Measurements from ENCODE around the gene SLC22A17. TPM values are rescaled to one million over a fixed set of nuclear protein-coding genes. Genes with fewer than 3 reads are reported as not detected.
"Not testable (repeated sequence)": the region's sequence is repeated elsewhere in the genome, so short reads cannot be mapped to it uniquely, and the experiment has no call there.

SLC22A17 gene
- total RNA-seq, 3 donors from 2014 or later, result 2.0 to 2.4 (median 2.3) TPM

DNA sequence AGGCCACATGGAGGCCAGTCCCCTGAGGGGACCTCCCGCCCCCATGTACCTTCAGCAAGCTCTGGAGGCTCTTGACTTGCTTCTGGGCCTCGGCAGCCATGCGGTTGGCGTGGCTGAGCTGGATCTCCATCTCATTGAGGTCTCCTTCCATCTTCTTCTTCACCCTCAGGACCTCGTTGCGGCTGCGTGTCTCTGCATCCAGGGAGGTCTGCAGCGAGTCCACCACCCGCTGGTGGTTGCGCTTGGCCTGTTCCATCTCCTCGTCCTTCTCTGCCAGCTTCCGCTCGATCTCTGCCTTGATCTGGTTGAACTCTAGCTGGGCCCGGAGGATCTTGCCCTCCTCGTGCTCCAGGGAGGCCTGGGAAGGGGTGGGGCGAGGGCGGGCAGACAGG is 33.6 kb upstream of the SLC22A17 start:
- not testable (repeated sequence) for H3K9me3 Mint-ChIP-seq; ATAC-seq; H3K36me3 Mint-ChIP-seq (ENCODE audit: insufficient read depth); H3K4me3 Mint-ChIP-seq; DNase-seq; H3K4me1 Mint-ChIP-seq (ENCODE audit: low read depth)
- H3K27me3 Mint-ChIP-seq (ENCODE audit: low read depth), result peaks cover 10% of the 10 kb centered on the region

DNA sequence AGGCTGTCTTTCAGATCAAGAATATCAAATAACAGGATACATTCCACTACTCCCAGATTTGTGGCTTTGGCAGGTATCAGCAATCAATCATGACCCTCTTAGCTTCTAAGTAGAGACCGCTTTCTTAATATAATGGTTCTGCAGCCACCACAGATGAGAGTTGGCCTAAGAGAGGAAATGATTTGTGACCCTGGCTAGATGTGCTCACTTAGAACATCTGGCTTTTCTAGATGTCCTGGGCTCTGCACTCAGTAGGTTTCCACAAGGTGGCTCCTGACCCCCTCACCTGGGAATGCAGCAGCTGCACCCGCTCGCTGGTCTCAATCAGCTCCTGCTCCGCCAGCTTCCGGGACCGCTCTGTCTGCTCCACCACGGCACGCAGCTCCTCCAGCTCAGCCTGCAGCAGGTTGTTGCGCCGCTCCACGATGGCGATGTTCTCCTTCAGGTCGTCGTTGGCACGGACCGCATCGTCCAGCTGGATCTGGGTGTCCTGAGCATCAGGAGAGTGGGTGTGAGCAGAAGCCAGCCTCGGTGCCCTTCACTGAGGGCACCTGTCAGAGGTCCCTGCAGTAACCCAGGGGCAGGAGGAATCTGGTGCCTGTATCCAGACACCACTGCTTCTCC is 33.1 kb upstream of the SLC22A17 start:
- ATAC-seq, result no peak
- no peaks in the 10 kb centered on the region for H3K4me1 Mint-ChIP-seq (ENCODE audit: low read depth)
- DNase-seq, result no peak
- peaks cover 12% of the 10 kb centered on the region for H3K27me3 Mint-ChIP-seq (ENCODE audit: low read depth)
- H3K36me3 Mint-ChIP-seq (ENCODE audit: insufficient read depth), result no peaks in the 10 kb centered on the region
- no peaks in the 10 kb centered on the region for H3K9me3 Mint-ChIP-seq
- H3K4me3 Mint-ChIP-seq, result no peak overlapping the region

GRCh38 chr14:23385244-23385641 is 32.6 kb upstream of the SLC22A17 start:
- no peak for ATAC-seq
- H3K36me3 Mint-ChIP-seq (ENCODE audit: insufficient read depth), result no peaks in the 10 kb centered on the region
- H3K4me3 Mint-ChIP-seq, result no peak overlapping the region
- no peaks in the 10 kb centered on the region for H3K9me3 Mint-ChIP-seq
- H3K4me1 Mint-ChIP-seq (ENCODE audit: low read depth), result no peaks in the 10 kb centered on the region
- DNase-seq, result no peak
- H3K27me3 Mint-ChIP-seq (ENCODE audit: low read depth), result peaks cover 8% of the 10 kb centered on the region

GRCh38 chr14:23384364-23385080 is 31.8 kb upstream of the SLC22A17 start:
- H3K27me3 Mint-ChIP-seq (ENCODE audit: low read depth), result peaks cover 10% of the 10 kb centered on the region
- no peaks in the 10 kb centered on the region for H3K36me3 Mint-ChIP-seq (ENCODE audit: insufficient read depth)
- no peaks in the 10 kb centered on the region for H3K9me3 Mint-ChIP-seq
- no peak overlapping the region for H3K4me3 Mint-ChIP-seq
- DNase-seq (no peak), ATAC-seq (no peak)
- no peaks in the 10 kb centered on the region for H3K4me1 Mint-ChIP-seq (ENCODE audit: low read depth)

DNA sequence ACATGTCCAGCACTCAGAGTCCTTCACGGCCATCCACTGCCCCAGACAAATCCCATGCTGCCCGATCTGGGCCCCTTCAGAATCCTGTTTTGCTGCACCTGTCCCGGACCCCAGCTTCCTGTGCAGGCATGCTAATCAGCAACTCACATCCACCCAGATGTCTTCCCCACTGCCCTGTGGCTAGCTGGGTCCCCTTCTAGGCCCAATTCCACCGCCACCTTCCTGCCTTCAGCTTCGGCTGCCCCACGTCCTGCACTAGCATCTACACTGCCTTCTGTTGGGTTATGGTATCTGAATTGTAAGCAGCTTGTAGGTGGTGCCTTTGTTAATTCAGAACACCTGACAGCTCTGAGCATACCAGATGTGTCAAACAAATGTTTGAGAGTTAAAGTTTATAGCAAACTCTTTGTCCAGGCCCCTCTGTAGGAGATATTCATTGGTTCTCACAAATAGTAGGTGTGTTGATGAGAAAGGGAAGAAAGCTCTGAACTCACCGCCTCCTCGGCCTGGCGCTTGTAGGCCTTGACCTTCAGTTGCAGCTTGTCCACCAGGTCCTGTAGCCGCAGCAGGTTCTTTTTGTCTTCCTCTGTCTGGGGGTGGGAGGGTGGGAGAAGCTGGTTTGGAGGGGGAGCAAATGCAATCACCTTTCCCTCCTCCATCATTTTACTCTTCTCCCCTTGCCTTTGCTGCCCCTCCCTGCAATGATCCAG is 30.2 kb upstream of the SLC22A17 start:
- Mint-ChIP-seq H3K9me3 (no peaks in the 10 kb centered on the region), H3K4me3 (no peak overlapping the region), H3K27me3 (ENCODE audit: low read depth) (peaks cover 14% of the 10 kb centered on the region), H3K4me1 (ENCODE audit: low read depth) (no peaks in the 10 kb centered on the region), H3K36me3 (ENCODE audit: insufficient read depth) (no peaks in the 10 kb centered on the region)
- ATAC-seq, result no peak
- DNase-seq, result no peak

- no peak for DNase-seq
- Mint-ChIP-seq H3K4me3 (no peak overlapping the region), H3K4me1 (ENCODE audit: low read depth) (no peaks in the 10 kb centered on the region), H3K36me3 (ENCODE audit: insufficient read depth) (no peaks in the 10 kb centered on the region), H3K27me3 (ENCODE audit: low read depth) (peaks cover 14% of the 10 kb centered on the region), H3K9me3 (no peaks in the 10 kb centered on the region)
- ATAC-seq, result no peak
Measured at GRCh38 chr14:23382276-23382675, 29.6 kb upstream of the SLC22A17 start.

GRCh38 chr14:23381871-23382270 is 29.2 kb upstream of the SLC22A17 start:
- Mint-ChIP-seq H3K36me3 (ENCODE audit: insufficient read depth) (no peaks in the 10 kb centered on the region), H3K9me3 (no peaks in the 10 kb centered on the region), H3K4me1 (ENCODE audit: low read depth) (no peaks in the 10 kb centered on the region), H3K27me3 (ENCODE audit: low read depth) (peaks cover 14% of the 10 kb centered on the region), H3K4me3 (no peak overlapping the region)
- ATAC-seq (no peak), DNase-seq (no peak)

DNA sequence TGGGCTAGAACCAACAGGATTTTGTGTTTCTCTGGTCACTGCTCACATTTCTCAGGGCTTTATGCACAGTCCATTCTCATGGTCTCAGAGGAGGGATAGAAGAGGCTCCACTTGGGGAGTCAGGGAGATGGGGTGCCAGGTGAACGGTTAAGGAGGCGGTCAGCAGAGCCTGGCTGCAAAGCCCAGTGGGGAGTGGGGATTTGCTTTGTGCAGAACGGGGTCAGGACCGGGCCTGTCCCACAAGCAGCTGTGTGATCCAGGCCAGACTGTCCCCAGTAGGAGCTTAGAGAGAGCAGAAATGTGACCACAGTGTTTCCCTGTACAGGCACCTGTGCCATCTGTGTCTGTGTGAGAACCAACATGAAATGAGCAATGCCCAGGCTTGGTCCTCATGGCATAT is 28.3 kb upstream of the SLC22A17 start:
- Mint-ChIP-seq H3K4me1 (ENCODE audit: low read depth) (no peaks in the 10 kb centered on the region), H3K27me3 (ENCODE audit: low read depth) (peaks cover 14% of the 10 kb centered on the region), H3K36me3 (ENCODE audit: insufficient read depth) (no peaks in the 10 kb centered on the region), H3K9me3 (no peaks in the 10 kb centered on the region), H3K4me3 (no peak overlapping the region)
- DNase-seq (no peak), ATAC-seq (no peak)

GRCh38 chr14:23380197-23380914 is 27.7 kb upstream of the SLC22A17 start:
- no peaks in the 10 kb centered on the region for H3K4me1 Mint-ChIP-seq (ENCODE audit: low read depth)
- H3K4me3 Mint-ChIP-seq, result no peak overlapping the region
- peak in 1 of 2 donors; percentile 25 for ATAC-seq
- H3K36me3 Mint-ChIP-seq (ENCODE audit: insufficient read depth), result no peaks in the 10 kb centered on the region
- DNase-seq, result no peak
- no peaks in the 10 kb centered on the region for H3K9me3 Mint-ChIP-seq
- peaks cover 14% of the 10 kb centered on the region for H3K27me3 Mint-ChIP-seq (ENCODE audit: low read depth)

DNA sequence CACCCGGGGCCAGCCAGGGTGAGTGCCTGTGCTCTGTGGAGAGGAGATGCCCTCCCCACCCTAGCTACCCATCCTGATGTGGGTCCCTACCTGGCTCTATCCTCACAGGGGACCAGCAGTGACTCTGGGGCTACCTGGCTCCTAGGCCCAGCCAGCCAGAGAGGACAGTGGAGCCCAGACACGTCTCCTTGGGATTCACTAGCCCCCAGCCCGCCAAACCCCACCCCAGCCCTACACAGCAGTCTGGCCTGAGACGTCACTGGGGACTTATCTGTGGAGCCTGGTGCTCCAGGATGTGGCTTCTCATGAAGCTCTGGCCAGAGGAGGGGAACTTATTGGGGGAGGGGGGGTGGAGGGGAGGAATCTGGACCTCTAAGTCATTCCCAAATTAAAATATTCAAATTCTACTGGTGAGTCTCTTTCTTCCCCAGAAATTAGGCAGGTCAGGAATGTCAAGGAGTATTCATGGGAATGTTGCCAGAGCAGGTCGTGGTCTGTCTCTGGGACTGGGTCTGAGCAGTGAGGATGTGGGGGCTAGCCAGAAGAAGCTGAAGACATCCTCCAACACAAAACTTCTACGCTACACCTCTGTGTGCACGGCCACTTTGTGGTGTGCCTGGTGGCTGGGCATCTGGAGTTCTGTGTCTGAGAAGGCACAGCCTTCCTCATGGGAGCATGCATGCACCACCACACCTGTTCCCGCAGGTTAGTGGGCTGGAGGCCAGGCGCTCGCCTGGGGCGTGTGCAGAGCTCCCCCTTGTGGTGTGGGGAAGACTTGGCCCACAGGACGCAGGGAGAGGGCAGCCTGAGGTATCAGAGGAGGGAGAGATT is 26.9 kb upstream of the SLC22A17 start:
- ATAC-seq (peak; percentile 86 to 95), DNase-seq (peak; percentile 72)
- peaks cover 14% of the 10 kb centered on the region for H3K27me3 Mint-ChIP-seq (ENCODE audit: low read depth)
- no peaks in the 10 kb centered on the region for H3K9me3 Mint-ChIP-seq
- no peak overlapping the region for H3K4me3 Mint-ChIP-seq
- H3K36me3 Mint-ChIP-seq (ENCODE audit: insufficient read depth), result no peaks in the 10 kb centered on the region
- no peaks in the 10 kb centered on the region for H3K4me1 Mint-ChIP-seq (ENCODE audit: low read depth)

GRCh38 chr14:23378612-23379220 is 26.0 kb upstream of the SLC22A17 start:
- Mint-ChIP-seq H3K27me3 (ENCODE audit: low read depth) (peaks cover 14% of the 10 kb centered on the region), H3K36me3 (ENCODE audit: insufficient read depth) (no peaks in the 10 kb centered on the region), H3K4me1 (ENCODE audit: low read depth) (no peaks in the 10 kb centered on the region), H3K4me3 (no peak overlapping the region), H3K9me3 (no peaks in the 10 kb centered on the region)
- DNase-seq (no peak), ATAC-seq (no peak)

DNA sequence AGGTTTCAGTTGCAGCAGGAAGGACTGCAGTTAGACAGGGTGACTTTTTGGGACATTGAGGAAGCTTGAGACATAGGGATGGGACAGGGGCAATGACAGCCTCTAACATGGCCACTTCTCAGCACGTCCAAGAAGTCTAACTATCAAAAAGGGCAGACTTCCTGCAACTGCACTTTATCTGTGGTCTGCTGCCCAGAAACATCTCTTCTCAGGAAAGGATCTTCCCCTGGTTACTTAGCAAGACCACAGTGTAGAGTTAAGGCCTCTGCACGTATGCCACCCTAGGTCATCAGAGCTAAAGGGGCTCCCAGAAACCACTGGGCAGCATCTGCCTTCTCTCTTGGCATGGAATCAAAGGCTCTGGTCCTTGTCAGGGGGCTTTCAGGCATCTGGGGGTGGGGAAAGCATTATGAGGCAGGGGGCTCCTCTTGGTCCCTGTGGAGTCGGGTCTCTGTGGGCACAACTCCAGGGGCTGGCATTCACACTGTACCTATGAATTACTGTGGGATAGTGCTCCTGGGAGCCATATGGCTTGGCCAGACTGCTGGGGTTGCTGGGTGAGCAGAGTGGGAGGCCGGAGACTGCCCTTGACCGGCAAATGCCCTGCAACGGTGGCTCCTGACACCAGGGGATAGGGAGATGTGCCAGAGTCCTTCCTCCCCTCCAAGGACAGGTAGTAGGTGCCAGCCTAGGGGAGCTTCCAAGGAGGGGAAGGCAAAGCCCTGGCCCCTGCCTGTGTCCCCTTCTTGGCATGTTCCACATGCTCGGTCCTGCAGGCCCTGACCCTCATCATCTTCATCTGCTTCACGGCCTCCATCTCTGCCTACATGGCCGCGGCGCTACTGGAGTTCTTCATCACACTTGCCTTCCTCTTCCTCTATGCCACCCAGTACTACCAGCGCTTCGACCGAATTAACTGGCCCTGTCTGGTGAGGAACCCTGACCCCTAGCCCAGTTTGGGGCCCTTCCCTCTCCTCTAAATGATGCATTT is 25.2 kb upstream of the SLC22A17 start:
- H3K4me1 Mint-ChIP-seq (ENCODE audit: low read depth), result no peaks in the 10 kb centered on the region
- no peak overlapping the region for H3K4me3 Mint-ChIP-seq
- ATAC-seq (no peak), DNase-seq (no peak)
- H3K36me3 Mint-ChIP-seq (ENCODE audit: insufficient read depth), result no peaks in the 10 kb centered on the region
- H3K27me3 Mint-ChIP-seq (ENCODE audit: low read depth), result peaks cover 14% of the 10 kb centered on the region
- no peaks in the 10 kb centered on the region for H3K9me3 Mint-ChIP-seq

GRCh38 chr14:23377198-23377550 is 24.5 kb upstream of the SLC22A17 start:
- DNase-seq (no peak), ATAC-seq (no peak)
- Mint-ChIP-seq H3K9me3 (no peaks in the 10 kb centered on the region), H3K4me1 (ENCODE audit: low read depth) (no peaks in the 10 kb centered on the region), H3K36me3 (ENCODE audit: insufficient read depth) (no peaks in the 10 kb centered on the region), H3K27me3 (ENCODE audit: low read depth) (peaks cover 9% of the 10 kb centered on the region), H3K4me3 (no peak overlapping the region)

Data from activated T-cell treated with anti-CD3 and anti-CD28 coated beads, Interleukin-2, amount 50 U/mL, for 4 hours (primary cell).